Chondrocyte (in vitro differentiated cells): Measurements from ENCODE around the gene TMEM129. TPM values are rescaled to one million over a fixed set of nuclear protein-coding genes. Genes with fewer than 3 reads are reported as not detected.

ENCODE experiments used
- DNase-seq: peaks from one replicate; pipeline ENCODE4 v3.0.0; 2021; ENCODE audit warnings: mixed read lengths, low spot score
- H3K27ac Mint-ChIP-seq: one replicate; pipeline ENCODE4 v1.8.0; 2021; ENCODE audit warnings: mild to moderate bottlenecking, moderate library complexity, mixed read lengths; ENCODE audit not compliant: unreplicated experiment
- H3K27me3 Mint-ChIP-seq: 2 replicates; pipeline ENCODE4 v1.8.0; 2021; ENCODE audit warnings: low read depth, mixed read lengths
- H3K36me3 Mint-ChIP-seq: 2 replicates; pipeline ENCODE4 v1.8.0; 2021; ENCODE audit warnings: low read depth, mixed read lengths
- H3K4me1 Mint-ChIP-seq: 2 replicates; pipeline ENCODE4 v1.8.0; 2021; ENCODE audit warnings: low read depth, mild to moderate bottlenecking, mixed read lengths
- H3K4me3 Mint-ChIP-seq: one replicate; pipeline ENCODE4 v1.8.0; 2021; ENCODE audit warnings: mild to moderate bottlenecking, moderate library complexity, mixed read lengths; ENCODE audit not compliant: unreplicated experiment
- H3K9me3 Mint-ChIP-seq: 2 replicates; pipeline ENCODE4 v1.8.0; 2021; ENCODE audit warnings: low read depth, mixed read lengths
- CTCF ChIP-seq: fragments of 200-600 bp; sonication (generic); IDR thresholded peaks from 2 replicates; pipeline ENCODE4 v1.5.0; 2021; ENCODE audit warnings: antibody characterized with exemption, mild to moderate bottlenecking, moderate library complexity
- total RNA-seq: library from RNA; stranded (reverse); gene quantifications from 3 replicates; pipeline ENCODE4 v1.2.1, GENCODE V29; 2021

The TMEM129 gene
- total RNA-seq, 1 donor from 2014 or later, result 43.0 TPM

GRCh38 chr4:1683736-1684505, 37.2 kb downstream of the TMEM129 start, which contains the start of gene FAM53A:
Gene FAM53A, minus strand, starts transcription at chr4:1684313. Its CDS starts 15,572 bp downstream, at chr4:1668741.
- peaks cover 12% of the 10 kb centered on the region for H3K4me1 Mint-ChIP-seq

GRCh38 chr4:1683261-1683735, 37.8 kb downstream of the TMEM129 start:
- Mint-ChIP-seq H3K27ac (peak overlapping the region; percentile 96), H3K4me3 (peak overlapping the region; percentile 85), H3K36me3 (no peaks in the 10 kb centered on the region), H3K27me3 (no peaks in the 10 kb centered on the region), H3K4me1 (peaks cover 12% of the 10 kb centered on the region), H3K9me3 (no peaks in the 10 kb centered on the region)
- TF ChIP-seq CTCF, result no peak
- no peak for DNase-seq

More at GRCh38 chr4:1683736-1684505, 37.2 kb downstream of the TMEM129 start, which contains the start of gene FAM53A:
- H3K36me3 Mint-ChIP-seq, result no peaks in the 10 kb centered on the region
- H3K4me3 Mint-ChIP-seq, result peak within 1 kb of the TSS; percentile 85
- H3K27ac Mint-ChIP-seq, result peak within 1 kb of the TSS; percentile 96
- H3K9me3 Mint-ChIP-seq, result no peaks in the 10 kb centered on the region
- TF ChIP-seq CTCF, result peak; percentile 23
- peak; percentile 87 for DNase-seq
- no peaks in the 10 kb centered on the region for H3K27me3 Mint-ChIP-seq

DNA sequence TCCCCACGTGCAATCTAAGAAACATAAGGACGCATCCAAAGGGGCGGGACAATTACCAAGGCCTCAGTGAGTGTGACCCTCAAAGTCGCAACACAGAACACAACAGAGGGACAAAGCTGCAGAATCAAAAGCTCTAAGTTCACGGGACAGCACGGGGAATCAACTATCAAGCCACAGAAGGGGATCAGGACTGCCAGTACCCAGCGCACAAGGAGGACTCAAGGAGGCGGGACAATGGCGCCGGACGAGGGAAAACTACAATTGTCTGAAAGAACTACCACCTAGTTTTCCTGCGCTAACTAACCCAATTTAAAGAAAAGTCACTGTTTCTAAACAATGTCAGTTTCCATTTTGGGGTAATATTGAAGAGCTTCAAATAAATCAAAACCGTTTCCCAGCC, 38.3 kb downstream of the TMEM129 start:
- Mint-ChIP-seq H3K4me1 (peaks cover 12% of the 10 kb centered on the region), H3K27me3 (no peaks in the 10 kb centered on the region), H3K4me3 (peak overlapping the region; percentile 85), H3K9me3 (no peaks in the 10 kb centered on the region), H3K36me3 (no peaks in the 10 kb centered on the region), H3K27ac (peak overlapping the region; percentile 96)
- no peak for TF ChIP-seq CTCF
- DNase-seq, result no peak

- no peaks in the 10 kb centered on the region for H3K9me3 Mint-ChIP-seq
- H3K4me3 Mint-ChIP-seq, result no peak overlapping the region
- no peak overlapping the region for H3K27ac Mint-ChIP-seq
- no peak for TF ChIP-seq CTCF
- H3K27me3 Mint-ChIP-seq, result no peaks in the 10 kb centered on the region
- no peak for DNase-seq
- H3K4me1 Mint-ChIP-seq, result peaks cover 9% of the 10 kb centered on the region
- H3K36me3 Mint-ChIP-seq, result no peaks in the 10 kb centered on the region
These were observed 42.9 kb downstream of the TMEM129 start for GRCh38 chr4:1678244-1678643.

DNA sequence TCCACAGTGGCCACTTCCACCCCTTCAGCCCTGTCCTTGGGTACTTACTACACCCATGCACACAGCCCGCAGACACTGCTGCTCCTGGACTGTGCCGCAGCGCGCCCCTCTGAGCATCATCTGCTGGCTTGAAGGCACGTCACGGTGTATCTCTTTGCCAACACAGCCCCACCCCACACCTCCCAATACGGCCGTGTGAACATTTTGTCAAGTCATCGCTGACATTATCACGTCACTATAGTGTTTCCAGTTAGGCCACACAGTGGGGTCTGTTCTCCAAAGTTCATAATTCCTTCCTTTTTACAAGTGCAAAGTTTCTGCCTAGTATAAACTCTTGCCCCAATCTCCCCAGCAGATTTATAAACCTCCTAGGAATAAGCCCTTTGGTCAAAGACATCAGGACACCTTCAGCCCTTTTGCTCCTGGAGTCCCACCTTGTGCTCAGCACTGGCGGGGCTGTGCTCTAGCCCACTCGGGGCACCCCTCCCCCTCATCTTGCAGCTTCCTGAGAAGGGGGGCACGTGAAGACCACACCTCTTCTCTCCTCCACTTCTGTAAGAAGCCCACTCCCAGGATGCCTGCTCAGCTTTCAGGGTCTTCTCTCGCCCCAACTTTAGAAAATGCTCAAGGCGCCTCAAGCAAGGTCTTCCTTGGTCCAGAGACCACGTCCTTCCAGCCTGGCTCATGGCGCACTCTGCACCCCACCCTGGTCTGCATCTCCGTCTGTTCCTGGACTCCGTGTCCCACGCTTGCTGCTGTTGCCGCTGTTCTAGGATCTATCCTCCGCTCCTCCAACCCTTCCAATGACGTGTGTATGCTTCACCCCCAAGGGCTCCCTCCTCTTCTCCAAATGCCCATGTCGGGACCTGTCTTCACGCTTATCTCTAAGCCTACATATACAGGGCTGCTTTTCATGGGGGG, 44.3 kb downstream of the TMEM129 start:
- H3K27ac Mint-ChIP-seq, result no peak overlapping the region
- no peak for DNase-seq
- no peaks in the 10 kb centered on the region for H3K4me1 Mint-ChIP-seq
- no peaks in the 10 kb centered on the region for H3K27me3 Mint-ChIP-seq
- no peaks in the 10 kb centered on the region for H3K9me3 Mint-ChIP-seq
- no peak for TF ChIP-seq CTCF
- H3K4me3 Mint-ChIP-seq, result no peak overlapping the region
- peaks cover 2% of the 10 kb centered on the region for H3K36me3 Mint-ChIP-seq
